HUDEP-2 (cell line): ENCODE data around the gene ENTREP1.

Source experiments
- DNase-seq, 76 experiments: peaks; one replicate each; lab custom pipeline; 2025; ENCODE audit not compliant: unreplicated experiment in 76 of 76; lab: John Stamatoyannopoulos, UW

ENTREP1 gene

DNA sequence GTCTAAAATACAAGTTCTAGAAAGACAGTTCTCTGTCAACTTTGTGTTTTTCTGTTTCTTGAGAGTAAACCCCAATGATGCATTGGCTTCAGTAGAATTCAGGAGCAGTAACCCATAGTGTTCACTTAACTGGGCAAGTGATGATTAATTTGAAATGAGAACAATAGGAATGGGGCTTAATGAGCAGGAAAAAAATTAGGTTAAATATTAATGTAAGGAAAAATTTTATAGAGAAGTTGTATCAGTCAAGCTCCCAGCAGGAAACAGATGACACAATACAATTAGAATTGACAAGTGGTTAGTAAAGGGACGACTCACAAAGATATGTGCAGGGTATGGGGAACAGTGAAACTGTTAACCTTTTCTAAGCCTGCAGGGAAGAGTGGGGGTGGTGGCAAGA is 38.2 kb downstream of the ENTREP1 start:
- no peak for DNase-seq

DNA sequence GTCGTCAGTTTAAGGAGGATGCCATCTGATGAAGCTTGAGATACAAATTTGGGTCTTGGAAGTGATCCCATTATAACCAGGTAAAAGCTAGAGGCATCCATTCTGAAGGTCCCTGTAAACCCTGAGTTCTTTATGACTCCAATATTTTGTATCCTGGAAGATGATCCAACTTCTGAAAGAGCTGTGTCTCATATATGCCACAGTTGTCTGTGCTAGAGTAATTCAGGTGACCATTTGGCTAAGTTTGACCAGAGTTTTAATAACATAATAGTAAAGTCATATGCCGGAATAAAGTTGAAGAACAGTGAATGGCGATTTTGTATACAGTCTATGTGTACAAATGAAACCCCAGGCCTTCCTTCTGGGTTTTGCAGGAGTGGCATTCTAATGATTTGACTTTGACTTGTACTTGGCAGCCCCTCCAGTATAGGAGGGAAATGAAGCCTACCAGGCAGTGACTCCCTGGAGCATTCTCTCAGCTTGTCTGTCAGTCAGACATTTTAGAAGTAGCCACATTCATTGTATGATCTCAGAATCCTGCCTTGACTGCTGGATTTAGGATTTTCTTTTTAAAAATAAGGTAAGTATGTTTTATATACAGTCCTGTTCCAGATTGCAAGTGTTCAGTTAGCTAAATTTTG is 39.6 kb downstream of the ENTREP1 start:
- no peak for DNase-seq

DNA sequence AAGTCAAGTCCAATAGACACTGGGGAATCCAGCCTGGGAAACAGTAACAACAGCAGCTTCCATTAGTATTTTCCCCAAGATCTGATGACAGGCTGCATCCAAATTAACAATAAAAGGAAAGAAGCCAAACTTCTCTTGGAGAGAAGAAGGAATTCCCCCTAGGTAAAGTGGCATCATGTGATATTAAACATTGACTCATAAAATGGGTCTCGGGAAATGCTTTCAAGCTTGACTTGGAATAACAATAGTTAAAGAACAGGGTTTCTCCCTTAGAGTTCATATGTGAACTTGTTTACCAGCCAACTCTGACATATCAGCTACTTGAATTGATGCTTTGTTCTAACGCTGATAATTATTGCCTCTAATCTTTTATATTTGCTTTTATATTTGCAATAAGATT is 45.4 kb downstream of the ENTREP1 start:
- DNase-seq, result no peak

DNA sequence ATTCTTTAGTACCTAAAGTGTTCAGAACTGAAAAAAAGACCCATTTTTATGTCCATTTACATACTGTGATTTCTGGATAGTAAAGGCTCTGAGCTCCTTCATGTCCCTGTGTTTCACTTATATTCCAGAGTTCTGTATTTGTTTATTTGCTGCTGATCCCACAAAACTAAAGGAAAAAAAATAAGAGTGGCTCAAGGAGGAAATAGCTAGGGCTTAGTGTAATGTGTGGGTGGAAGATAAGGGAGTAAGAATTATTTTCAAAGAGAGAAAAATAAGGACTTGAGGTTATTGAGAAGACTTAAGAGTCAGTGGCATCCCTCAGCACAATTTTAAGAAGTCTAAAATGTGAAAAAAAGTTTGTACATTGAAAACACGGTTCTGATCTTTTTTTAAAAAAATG is 46.0 kb downstream of the ENTREP1 start:
- DNase-seq, result no peak

DNA sequence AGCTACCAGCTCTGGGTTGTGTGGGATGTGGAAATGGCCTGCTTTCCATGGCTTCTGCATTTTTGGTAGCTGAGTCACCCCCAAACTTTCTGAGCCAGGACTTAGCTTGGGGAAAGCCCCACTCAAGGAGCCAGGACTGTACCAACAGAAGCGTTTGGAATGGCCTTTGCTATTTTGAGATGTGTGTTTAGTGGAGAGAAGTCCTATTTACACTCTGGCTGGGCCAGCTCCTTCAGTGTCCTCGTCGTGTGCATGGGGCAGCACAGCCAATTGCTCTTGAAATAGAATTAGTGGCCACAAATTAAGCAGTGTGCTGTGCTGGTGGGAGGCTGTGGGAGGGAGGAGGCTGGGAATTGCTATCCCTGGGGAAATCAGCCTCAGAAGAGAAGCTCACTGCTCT is 51.6 kb downstream of the ENTREP1 start:
- DNase-seq, result no peak

DNA sequence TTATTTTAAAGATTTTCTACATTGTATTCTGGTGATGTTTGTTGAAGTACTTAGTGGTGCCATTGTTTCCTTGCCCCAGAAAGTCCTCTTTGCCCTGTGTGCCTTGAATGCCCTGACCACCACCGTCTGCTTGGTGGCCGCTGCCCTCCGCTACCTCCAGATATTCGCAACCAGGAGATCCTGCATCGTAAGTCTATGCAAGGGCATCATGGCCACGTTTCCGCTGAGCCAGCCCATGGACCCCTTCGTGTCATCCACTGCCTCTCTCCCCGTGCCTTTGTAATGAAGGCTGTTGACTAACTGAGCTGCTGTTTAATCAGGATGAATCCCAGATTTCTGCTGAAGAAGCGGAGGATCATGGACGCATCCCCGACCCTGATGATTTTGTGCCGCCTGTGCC is 52.3 kb downstream of the ENTREP1 start:
- DNase-seq, result no peak

DNA sequence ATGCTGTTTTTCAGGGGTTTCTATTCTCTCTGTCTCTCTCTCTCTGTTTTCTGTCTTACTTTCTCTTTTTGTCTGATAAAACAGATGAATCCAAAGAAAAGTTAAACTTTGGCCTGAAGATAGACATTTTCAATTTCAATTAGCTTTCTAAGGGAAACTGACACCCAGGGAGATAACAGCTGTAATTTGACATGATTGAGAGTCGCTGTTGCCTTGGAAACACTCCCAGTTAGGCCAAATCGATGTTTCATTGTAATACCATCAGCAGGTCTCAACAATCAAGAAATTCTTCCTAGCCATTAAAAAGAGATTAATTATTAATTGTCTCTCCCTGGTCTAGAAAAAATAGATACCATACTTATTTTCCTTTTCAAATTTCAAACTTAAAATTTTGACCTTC is 53.0 kb downstream of the ENTREP1 start:
- no peak for DNase-seq

DNA sequence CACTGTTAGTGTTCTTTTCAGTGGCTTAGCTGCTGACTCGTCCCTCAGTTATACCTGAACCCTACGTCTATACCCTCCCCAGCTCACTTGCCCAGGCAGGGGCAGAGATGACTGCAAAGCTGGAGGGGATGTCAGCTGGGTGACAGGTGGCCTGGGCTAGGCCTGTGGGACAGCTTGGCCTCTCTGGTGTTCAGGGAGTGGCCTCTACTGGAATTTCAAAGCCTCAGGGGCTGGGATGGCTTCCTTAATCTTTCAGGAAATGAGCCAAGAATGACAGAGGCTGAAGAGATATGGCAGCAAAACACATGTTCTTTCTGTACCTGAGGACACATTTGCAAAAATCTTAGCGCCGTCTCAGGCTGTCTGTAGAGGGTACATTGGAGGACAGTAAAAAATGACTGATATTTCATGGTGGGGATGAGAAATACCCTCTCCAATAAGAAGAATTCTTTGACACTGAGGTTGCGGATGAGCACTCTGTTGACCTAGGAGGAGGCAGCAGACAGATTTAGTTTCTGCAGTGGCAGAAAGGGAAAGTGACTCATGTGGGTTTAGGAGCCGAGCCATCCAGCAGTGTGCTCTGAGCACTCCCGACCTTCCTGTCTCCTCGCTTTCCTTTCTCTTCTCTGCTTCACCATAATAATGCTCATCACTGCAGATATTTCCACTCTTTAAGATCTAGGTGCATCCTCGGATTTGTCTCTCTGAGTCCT is 54.4 kb downstream of the ENTREP1 start:
- DNase-seq, result no peak

DNA sequence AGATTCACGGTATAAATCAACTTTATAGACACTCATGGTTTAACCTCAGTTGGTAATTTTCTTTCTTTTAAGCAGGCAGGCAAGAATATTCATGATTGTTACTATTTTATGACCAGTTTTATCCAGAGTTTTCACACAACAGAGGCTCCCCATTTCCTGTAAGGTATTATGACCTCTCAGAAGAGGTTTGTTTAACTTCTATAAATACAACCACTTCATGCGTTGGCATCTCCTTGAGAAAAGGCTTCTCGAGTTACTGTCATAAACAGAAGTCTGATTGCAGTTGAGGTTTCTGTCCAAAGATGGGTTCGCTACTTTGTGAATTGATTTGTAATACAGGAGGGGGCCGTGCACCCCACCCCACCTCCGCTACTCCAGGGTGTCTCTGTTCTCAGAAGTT is 55.3 kb downstream of the ENTREP1 start:
- DNase-seq, result no peak

DNA sequence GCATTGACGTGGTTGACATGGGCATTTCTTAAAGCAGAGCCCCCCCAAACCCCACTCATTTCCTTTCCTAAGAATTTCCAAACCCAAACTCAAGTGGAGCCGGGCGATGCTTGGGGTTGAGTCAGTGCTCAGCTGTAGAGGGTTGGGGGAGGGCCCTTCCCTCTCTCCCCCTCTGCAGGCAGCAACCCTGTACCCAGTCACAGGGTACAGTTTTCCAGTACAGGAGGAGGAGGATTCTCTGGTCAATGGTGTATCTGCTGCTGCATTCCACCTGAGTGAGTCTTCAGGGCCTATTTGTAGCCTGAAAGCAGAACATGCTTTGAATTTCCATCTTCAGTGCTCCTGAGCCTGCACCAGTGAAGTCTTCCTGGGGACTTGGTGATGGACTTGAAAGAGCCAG is 55.8 kb downstream of the ENTREP1 start:
- DNase-seq, result no peak

DNA sequence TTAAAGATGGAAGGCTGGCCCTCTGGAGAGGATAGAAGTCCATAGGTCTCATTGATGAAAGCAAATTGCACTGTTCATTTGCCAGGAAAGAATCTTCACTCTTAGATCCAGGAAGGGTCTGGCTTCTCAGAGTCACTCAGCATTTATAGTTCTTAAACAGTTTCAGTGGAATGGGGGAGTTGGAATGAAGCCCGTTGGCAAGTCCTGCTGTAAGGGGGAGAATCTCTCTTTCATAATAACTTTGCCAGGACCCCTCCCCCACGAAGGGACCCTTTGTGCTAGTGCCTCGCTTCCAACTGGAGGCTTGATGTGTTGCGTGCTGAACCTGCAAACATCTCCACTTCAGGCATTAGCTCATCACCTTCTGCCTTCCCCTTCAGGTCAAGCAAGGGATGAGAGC is 57.1 kb downstream of the ENTREP1 start:
- no peak for DNase-seq

DNA sequence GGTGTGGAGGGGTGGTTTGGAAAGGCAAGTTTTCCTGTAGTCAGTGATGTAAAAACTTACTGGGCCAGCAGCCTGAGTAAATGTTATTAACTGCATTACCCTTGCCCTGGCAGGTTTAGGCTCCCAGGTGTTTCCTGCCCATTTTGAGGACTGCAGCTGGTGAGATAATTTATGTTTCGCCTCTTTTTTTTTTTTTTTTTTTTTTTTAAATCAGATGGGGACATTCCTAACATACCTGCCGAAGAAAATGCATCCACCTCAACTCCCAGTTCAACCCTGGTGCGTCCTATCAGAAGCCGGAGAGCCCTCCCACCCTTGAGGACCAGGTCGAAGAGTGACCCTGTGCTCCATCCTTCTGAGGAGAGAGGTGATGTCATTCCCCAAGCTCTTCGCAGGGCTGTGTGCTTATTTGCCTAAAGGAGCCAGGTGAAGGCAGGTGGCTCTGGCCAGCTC is 60.6 kb downstream of the ENTREP1 start:
- no peak for DNase-seq

DNA sequence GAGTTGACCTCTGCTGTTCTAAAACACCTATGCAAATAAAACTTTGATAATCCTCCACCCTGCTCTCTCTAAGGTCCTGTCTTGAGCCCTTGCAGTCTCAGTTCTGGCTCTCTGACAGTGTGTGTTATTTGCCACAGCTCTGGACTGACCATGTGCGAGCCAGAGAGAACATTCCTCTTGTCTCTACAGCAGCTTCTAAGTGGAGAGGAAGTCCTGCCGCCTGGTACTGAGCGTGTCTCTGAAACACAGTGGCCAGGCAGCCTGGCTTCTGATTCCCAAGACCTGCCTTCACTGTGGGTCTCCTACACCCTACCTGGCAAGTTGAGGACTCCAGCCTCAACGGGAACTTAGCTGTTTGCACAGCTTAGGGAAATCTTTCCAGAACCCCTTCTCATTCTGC is 61.6 kb downstream of the ENTREP1 start:
- no peak for DNase-seq

DNA sequence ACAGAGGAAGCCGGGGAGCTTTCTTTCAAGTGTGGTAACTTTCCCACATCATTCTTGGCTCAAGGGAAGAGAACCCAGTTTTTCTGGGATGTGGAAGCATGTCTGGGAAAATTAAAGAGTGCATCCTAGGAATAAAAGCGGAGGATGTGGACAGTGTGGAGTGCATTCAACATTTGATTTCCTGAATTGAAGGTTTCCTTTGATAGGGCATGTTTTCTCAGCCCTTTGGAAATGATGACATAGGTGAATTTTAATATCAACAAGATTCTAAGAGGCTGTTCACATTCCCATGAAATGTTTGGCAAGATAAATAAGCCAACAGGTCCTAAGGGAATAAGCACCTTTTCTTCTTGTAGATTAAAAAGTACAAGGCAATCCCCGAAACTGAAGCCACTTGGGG is 63.6 kb downstream of the ENTREP1 start:
- DNase-seq, result no peak

DNA sequence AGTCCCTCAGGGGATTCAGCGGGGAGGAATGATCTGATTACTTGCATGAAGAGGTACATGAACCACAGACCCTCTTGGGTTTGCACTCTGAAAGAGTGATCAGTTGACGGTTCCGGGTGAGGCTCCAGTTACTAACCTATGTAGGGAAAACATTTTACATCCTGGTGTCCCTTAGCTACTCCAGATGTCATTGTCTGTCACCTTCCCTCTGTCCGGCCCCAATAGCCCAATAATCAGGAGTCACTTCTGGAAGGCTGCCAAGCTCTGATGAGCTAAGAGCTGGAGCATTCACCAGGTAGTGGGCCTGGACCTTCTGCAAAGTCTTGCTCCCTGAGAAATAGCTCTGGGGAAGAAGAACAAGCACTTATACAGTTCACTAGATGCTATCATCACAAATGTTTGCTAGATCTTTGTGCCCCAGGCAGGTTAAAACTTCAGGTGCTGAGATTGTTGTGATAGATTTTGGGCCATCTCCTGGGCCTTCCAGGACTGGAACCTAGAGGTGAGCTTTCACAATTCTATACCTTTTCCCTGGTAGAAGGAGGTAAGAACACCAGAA is 64.5 kb downstream of the ENTREP1 start:
- no peak for DNase-seq

DNA sequence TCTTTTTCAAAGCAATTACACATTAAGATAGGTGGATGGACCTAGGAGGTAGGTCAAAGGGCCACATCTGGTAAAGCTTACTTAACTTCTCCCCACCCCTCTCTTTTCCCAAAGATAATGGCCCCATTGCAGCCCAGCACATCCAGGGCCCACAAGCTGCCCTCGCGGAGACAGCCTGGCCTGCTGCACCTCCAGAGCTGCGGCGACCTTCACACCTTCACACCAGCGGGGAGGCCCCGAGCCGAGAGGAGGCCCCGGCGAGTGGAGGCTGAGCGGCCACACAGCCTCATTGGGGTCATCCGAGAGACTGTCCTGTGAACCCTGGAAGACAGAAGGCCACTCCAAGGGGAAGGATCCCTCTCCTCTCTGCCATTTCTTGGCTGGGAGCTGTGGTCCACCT is 66.5 kb downstream of the ENTREP1 start:
- DNase-seq, result no peak

DNA sequence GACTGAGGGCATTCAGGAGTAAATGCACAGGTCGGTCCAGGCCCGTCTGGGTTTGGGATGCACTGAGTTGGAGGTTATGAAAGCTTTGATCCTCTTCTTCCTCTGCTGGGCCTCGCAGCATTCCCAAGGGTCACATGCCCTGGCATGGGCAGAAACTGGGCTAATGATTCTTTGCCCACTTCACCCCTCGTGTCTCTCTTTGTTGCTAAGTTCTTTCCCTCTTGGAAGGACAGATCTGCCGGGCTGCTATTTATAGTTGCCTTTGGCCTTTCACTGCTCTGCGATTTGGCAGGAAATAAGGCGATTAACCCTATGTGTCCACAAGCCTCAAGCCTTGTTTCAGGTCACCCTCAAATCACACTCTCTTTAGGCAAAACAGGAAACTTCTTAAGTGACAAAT is 66.9 kb downstream of the ENTREP1 start:
- no peak for DNase-seq

DNA sequence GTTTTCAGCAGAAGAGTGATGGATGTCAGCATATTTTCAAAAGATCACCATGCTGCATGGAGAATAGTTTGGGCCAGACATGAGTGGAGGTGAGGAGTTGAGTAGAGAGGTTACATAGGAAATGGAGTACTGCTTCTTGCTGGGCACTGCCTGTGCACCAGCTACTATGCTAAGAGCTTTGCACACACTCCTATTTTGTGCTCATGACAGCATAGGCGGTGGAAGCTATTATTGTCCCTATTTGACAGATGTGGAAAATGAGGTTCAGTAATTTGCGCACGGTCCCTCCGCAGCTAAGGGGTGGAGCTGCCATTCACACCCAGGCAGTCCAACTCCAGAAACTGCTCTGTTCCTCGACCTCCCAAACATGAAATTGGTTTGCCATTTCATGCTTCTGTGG is 67.8 kb downstream of the ENTREP1 start:
- DNase-seq, result no peak

DNA sequence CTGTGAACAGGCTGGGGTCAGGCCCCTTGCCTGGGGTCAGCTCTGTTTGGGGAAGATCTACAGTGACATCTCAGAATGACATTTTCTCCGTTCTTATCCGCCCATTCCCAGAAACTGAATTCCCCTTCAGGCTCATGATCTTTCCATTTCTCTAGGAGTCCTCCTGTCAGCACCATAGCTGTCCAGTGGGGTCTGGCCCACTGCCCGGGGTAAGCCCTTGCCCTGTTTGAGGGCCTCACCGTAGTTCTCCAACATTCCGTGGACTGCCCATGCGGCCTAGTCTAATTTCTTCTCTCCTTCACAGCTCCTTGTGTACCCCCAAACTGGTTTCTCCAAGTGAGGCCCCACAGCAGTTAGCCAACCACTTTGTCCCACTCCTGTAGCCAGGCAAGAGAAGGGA is 68.4 kb downstream of the ENTREP1 start:
- no peak for DNase-seq

DNA sequence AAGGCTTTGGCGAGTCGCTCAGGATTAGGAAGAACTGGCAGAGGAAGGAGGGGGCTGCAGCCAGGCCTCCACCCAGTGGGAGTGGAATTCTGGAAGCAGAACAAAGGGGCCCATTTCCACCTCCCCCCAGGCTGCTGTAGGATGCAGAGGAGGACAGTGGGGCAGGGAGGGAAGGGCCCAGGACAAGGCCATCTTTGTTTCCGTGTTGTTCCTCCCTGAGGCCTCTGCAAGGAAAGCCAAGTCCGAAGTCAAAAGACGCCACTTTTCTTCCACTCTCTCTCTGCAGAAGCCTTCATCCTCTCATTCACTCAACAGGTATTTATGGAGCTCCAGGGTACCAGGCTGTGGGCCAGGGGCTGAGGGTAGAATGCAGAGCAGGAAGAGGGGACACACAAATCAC is 70.7 kb downstream of the ENTREP1 start:
- no peak for DNase-seq

DNA sequence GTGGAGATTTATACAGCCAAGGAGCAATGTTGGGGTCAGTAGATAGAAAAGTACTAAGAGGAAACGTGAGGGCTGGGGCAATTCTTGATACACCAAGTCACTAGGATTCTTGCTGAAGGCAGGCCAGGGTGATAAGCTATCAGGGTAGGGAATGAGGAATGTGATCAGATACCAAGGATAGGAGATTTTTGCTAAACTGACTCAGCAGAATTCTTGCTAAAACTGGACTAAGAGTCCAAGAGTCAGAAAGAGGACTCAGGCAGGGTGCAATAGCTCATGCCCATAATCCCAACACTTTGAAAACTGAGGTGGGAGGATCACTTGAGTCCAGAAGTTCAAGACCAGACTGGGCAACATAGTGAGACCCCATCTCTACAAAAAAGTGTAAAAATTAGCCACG is 71.7 kb downstream of the ENTREP1 start:
- DNase-seq, result no peak
